Fibroblast of lung (primary cell): Measurements from ENCODE around the gene SEMA5A. TPM values are rescaled to one million over a fixed set of nuclear protein-coding genes. Genes with fewer than 3 reads are reported as not detected.

Experiments
- DNase-seq, 2 donors: peaks; one replicate each; pipeline versions ENCODE4 v3.0.0 to v3.0.0-alpha.2; 2010; ENCODE audit warnings: low read depth in 2 of 2
- H2AFZ ChIP-seq: 2 replicates; pipeline ENCODE4 v1.5.1; 2012; ENCODE audit warnings: low read length, control low read depth, inconsistent platforms
- H3K27ac ChIP-seq: 2 replicates; pipeline ENCODE4 v1.5.1; 2011; ENCODE audit warnings: low read length, control low read depth; ENCODE audit not compliant: insufficient read depth
- H3K27me3 ChIP-seq: 2 replicates; pipeline ENCODE4 v1.5.1; 2011; ENCODE audit warnings: mild to moderate bottlenecking, low read length; ENCODE audit not compliant: control insufficient read depth, insufficient read depth
- H3K36me3 ChIP-seq: 2 replicates; pipeline ENCODE4 v1.5.1; 2011; ENCODE audit warnings: low read length; ENCODE audit not compliant: control insufficient read depth, insufficient read depth
- H3K4me1 ChIP-seq: 2 replicates; pipeline ENCODE4 v1.5.1; 2011; ENCODE audit warnings: low read length; ENCODE audit not compliant: control insufficient read depth, insufficient read depth; ENCODE audit errors: extremely low read depth
- H3K4me2 ChIP-seq: 2 replicates; pipeline ENCODE4 v1.5.1; 2011; ENCODE audit warnings: low read length, control low read depth; ENCODE audit not compliant: insufficient read depth; ENCODE audit errors: extremely low read depth
- H3K4me3 ChIP-seq, 4 experiments: fragments of 200-600 bp in 1 of 4; sonication (generic) in 1 of 4; replicated peaks in 1 of 4; 2 replicates each; pipeline ENCODE4 v1.5.1; 2011 to 2016; ENCODE audit warnings: low read length in 4 of 4, low read depth in 3 of 4, mild to moderate bottlenecking in 3 of 4, control low read depth in 2 of 4, inconsistent platforms in 1 of 4, mixed read lengths in 1 of 4; ENCODE audit not compliant: insufficient read depth in 1 of 4; ENCODE audit errors: control extremely low read depth in 1 of 4
- H3K79me2 ChIP-seq: 2 replicates; pipeline ENCODE4 v1.5.1; 2012; ENCODE audit warnings: mild to moderate bottlenecking, low read length, inconsistent platforms; ENCODE audit not compliant: control insufficient read depth, insufficient read depth
- H3K9ac ChIP-seq: 2 replicates; pipeline ENCODE4 v1.5.1; 2011; ENCODE audit warnings: mild to moderate bottlenecking, low read length, control low read depth; ENCODE audit not compliant: insufficient read depth
- H3K9me3 ChIP-seq: 2 replicates; pipeline ENCODE4 v1.5.1; 2012; ENCODE audit warnings: low read depth, low read length; ENCODE audit not compliant: control insufficient read depth, insufficient read depth
- H4K20me1 ChIP-seq: 2 replicates; pipeline ENCODE4 v1.5.1; 2011; ENCODE audit warnings: low read length; ENCODE audit not compliant: control insufficient read depth, insufficient read depth; ENCODE audit errors: extremely low read depth
- EZH2 ChIP-seq: IDR thresholded peaks from 2 replicates; pipeline ENCODE4 v1.5.1; 2012; ENCODE audit warnings: low read length, control low read depth, mild to moderate bottlenecking; ENCODE audit errors: missing control alignments
- polyA plus RNA-seq, 2 donors: library from polyadenylated mRNA; depleted of rRNA in 1 of 2; stranded (reverse) in 1 of 2; unstranded in 1 of 2; fragments of >200 nt; gene quantifications; 2 replicates each; pipeline ENCODE4 v1.2.1, GENCODE V29; 2011 to 2012; ENCODE audit warnings: missing spikeins in 1 of 2
- total RNA-seq: library from RNA; depleted of rRNA; stranded (reverse); fragments of >200 nt; gene quantifications from 2 replicates; pipeline ENCODE4 v1.2.1, GENCODE V29; 2014
- TF ChIP-seq, protein P1 (sequence below), 2 donors: IDR thresholded peaks in 1 of 2; conservative IDR thresholded peaks in 1 of 2; 1 replicate in 1 of 2; 2 replicates in 1 of 2; pipeline ENCODE4 v1.5.1; 2011 to 2012; ENCODE audit warnings: low read length in 2 of 2, control low read depth in 1 of 2, inconsistent platforms in 1 of 2, low read depth in 1 of 2, mild to moderate bottlenecking in 1 of 2

SEMA5A gene
- total and polyA plus RNA-seq, 2 donors (not counting 1 experiment from before 2014, with no cell fraction given) = 30.6 to 49.0 TPM

DNA sequence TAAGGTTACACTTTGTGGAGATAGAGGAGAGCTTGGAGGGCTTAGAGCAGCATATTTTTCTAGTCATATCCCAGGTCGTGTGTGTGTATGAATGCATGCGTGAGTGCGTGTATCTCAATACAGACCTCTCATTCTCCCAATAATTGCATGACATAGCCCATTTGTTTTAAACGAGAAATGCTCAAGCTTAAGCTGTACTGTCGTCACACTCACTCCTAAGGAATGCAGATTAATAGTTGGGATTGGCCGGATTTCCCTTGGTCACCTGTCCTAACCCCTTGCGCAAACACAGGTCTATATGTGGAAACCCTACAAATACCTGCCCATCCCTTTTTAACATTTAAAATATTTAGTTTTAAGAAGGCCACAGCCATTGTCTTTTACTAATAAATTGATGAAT lies 165.8 kb downstream of the SEMA5A start:
- Histone ChIP-seq H3K4me3 (no peak overlapping the region), H3K4me2 (no peak overlapping the region), H3K9ac (no peak overlapping the region), H3K4me1 (no peaks in the 10 kb centered on the region), H2AFZ (no peak overlapping the region), H3K9me3 (no peaks in the 10 kb centered on the region), H3K27ac (no peak overlapping the region), H4K20me1 (no peaks in the 10 kb centered on the region), H3K79me2 (no peaks in the 10 kb centered on the region), H3K36me3 (no peaks in the 10 kb centered on the region), H3K27me3 (no peaks in the 10 kb centered on the region)
- no peak for TF ChIP-seq EZH2
- TF ChIP-seq, protein P1, sequence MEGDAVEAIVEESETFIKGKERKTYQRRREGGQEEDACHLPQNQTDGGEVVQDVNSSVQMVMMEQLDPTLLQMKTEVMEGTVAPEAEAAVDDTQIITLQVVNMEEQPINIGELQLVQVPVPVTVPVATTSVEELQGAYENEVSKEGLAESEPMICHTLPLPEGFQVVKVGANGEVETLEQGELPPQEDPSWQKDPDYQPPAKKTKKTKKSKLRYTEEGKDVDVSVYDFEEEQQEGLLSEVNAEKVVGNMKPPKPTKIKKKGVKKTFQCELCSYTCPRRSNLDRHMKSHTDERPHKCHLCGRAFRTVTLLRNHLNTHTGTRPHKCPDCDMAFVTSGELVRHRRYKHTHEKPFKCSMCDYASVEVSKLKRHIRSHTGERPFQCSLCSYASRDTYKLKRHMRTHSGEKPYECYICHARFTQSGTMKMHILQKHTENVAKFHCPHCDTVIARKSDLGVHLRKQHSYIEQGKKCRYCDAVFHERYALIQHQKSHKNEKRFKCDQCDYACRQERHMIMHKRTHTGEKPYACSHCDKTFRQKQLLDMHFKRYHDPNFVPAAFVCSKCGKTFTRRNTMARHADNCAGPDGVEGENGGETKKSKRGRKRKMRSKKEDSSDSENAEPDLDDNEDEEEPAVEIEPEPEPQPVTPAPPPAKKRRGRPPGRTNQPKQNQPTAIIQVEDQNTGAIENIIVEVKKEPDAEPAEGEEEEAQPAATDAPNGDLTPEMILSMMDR (conservative IDR thresholded peaks at IDR 0.05 in 1 of 2, IDR thresholded peaks at IDR 0.05 in 1 of 2; ENCODE audit: low read depth in 1 of 2, low read length in 2 of 2) = no peak
- peak in 1 of 2 donors; percentile 75 for DNase-seq

DNA sequence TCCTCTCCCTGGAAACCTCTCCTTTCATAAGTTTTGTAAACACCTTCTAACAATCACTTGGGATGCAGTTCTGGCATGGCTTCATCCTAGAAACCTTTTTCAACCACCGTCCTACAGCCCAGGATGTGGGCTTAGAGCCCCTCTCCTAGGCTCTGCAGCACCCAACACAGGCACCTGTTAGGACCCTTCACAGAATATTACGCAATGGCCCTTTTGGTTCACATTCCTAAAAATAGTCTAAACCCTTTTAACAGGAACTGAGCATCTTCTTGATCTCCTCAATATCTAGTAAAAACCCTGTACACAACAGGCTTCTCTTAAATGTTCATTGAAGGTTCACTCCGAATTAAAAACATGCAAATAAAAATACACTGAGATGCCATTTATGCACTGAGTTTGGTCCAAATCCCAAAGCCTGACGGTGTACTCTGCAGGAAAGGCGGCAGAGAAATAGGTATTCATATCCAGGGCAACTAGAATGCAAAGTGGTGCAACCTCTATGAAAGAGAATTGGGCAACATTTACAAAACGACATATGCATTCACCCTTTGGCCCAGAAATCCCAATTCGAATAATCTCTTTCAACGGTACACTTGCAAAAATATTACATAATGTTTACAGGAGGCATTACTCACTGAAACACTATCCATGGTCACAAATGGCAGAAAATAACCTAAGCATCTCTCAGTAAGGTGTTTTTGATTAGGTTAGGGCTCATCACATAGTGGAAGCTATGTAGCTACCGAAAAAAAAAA lies 169.3 kb downstream of the SEMA5A start:
- TF ChIP-seq, protein P1 (conservative IDR thresholded peaks at IDR 0.05 in 1 of 2, IDR thresholded peaks at IDR 0.05 in 1 of 2; ENCODE audit: low read depth in 1 of 2, low read length in 2 of 2) = no peak
- TF ChIP-seq EZH2 = no peak
- Histone ChIP-seq H3K36me3 (peaks cover 2% of the 10 kb centered on the region), H3K9me3 (no peaks in the 10 kb centered on the region), H3K27ac (no peak overlapping the region), H3K79me2 (peaks cover 12% of the 10 kb centered on the region), H3K4me2 (no peak overlapping the region), H2AFZ (no peak overlapping the region), H4K20me1 (no peaks in the 10 kb centered on the region), H3K4me3 (no peak overlapping the region), H3K4me1 (peaks cover 12% of the 10 kb centered on the region), H3K9ac (no peak overlapping the region), H3K27me3 (no peaks in the 10 kb centered on the region)
- DNase-seq = peak in 1 of 2 donors; percentile 54

DNA sequence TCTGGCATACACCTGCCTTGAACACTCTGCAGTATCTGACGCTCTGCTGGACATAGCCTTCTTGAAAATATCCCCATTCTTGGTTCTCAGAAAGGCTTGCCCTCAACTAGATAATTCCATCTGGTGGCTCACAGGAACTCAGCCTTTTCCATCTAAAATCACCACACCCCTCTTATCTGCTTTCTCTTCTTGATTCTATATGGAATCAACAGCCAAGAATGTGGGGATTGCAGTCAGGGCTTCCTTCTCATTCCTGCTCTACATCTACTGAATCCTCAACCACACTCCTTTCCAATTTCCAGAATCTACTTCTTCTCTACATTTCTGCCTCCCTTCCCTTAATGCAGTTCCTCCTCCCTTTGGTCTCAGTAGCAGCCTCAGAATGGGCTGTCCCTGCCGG lies 170.1 kb downstream of the SEMA5A start:
- H4K20me1 ChIP-seq = no peaks in the 10 kb centered on the region
- H3K27me3 ChIP-seq = no peaks in the 10 kb centered on the region
- H3K4me2 ChIP-seq = no peak overlapping the region
- peaks cover 12% of the 10 kb centered on the region for H3K4me1 ChIP-seq
- no peak overlapping the region for H3K9ac ChIP-seq
- TF ChIP-seq, protein P1 (conservative IDR thresholded peaks at IDR 0.05 in 1 of 2, IDR thresholded peaks at IDR 0.05 in 1 of 2; ENCODE audit: low read depth in 1 of 2, low read length in 2 of 2) = no peak
- no peak for TF ChIP-seq EZH2
- H3K79me2 ChIP-seq = peaks cover 12% of the 10 kb centered on the region
- DNase-seq = no peak
- no peak overlapping the region for H2AFZ ChIP-seq
- no peak overlapping the region for H3K27ac ChIP-seq
- H3K4me3 ChIP-seq = no peak overlapping the region
- no peaks in the 10 kb centered on the region for H3K9me3 ChIP-seq
- H3K36me3 ChIP-seq = peaks cover 2% of the 10 kb centered on the region
